Neural cell (in vitro differentiated cells): ENCODE results near the gene FGF2. TPM values are rescaled to one million over a fixed set of nuclear protein-coding genes. Genes with fewer than 3 reads are reported as not detected.

Source experiments
- H2AFZ ChIP-seq: fragments of 200-600, 300-800 bp; sonication (generic), shearing (Covaris generic); 2 replicates; pipeline ENCODE4 v1.6.0; 2014; ENCODE audit warnings: low read depth, mild to moderate bottlenecking, antibody characterized with exemption, low read length, moderate library complexity
- H3F3A ChIP-seq: fragments of 200-600 bp; shearing (Covaris generic); 2 replicates; pipeline ENCODE4 v1.6.1; 2016; ENCODE audit warnings: mild to moderate bottlenecking, moderate library complexity, mixed read lengths, antibody characterized with exemption, low read length; ENCODE audit not compliant: insufficient read depth, poor library complexity, severe bottlenecking
- H3K27ac ChIP-seq: fragments of 200-600, 300-800 bp; sonication (generic), shearing (Covaris generic); 2 replicates; pipeline ENCODE4 v1.5.1; 2014; ENCODE audit warnings: mild to moderate bottlenecking, low read length, moderate library complexity
- H3K27me3 ChIP-seq: fragments of 300-800, 200-600 bp; sonication (generic), shearing (Covaris generic); 2 replicates; pipeline ENCODE4 v1.6.0; 2014; ENCODE audit warnings: mild to moderate bottlenecking, low read depth, low read length, moderate library complexity; ENCODE audit not compliant: insufficient read depth
- H3K36me3 ChIP-seq: fragments of 300-800, 200-600 bp; sonication (generic), shearing (Covaris generic); 2 replicates; pipeline ENCODE4 v1.5.1; 2014; ENCODE audit warnings: mild to moderate bottlenecking, antibody characterized with exemption, low read length, moderate library complexity; ENCODE audit not compliant: insufficient read depth
- H3K4me2 ChIP-seq: fragments of 300-800, 200-600 bp; sonication (generic), shearing (Covaris generic); 2 replicates; pipeline ENCODE4 v1.6.0; 2014; ENCODE audit warnings: mild to moderate bottlenecking, low read length
- H3K4me3 ChIP-seq: fragments of 300-800, 200-600 bp; sonication (generic), shearing (Covaris generic); 2 replicates; pipeline ENCODE4 v1.5.1; 2014; ENCODE audit warnings: mild to moderate bottlenecking, low read length, moderate library complexity
- H3K79me2 ChIP-seq: fragments of 200-600 bp; shearing (Covaris generic); replicated peaks from 2 replicates; pipeline ENCODE4 v1.6.0; 2014; ENCODE audit warnings: mild to moderate bottlenecking, low read length, moderate library complexity; ENCODE audit not compliant: insufficient read depth
- H3K9ac ChIP-seq: fragments of 300-800, 200-600 bp; sonication (generic), shearing (Covaris generic); 2 replicates; pipeline ENCODE4 v1.6.1; 2016; ENCODE audit warnings: mild to moderate bottlenecking, low read length, mixed read lengths
- H3K9me2 ChIP-seq: fragments of 200-600 bp; shearing (Covaris generic); 2 replicates; pipeline ENCODE4 v1.6.1; 2016; ENCODE audit warnings: mild to moderate bottlenecking, low read length, mixed read lengths; ENCODE audit not compliant: insufficient read depth
- H3K9me3 ChIP-seq: fragments of 200-600, 300-800 bp; sonication (generic), shearing (Covaris generic); 2 replicates; pipeline ENCODE4 v1.6.1; 2016; ENCODE audit warnings: mild to moderate bottlenecking, mixed run types, low read length, moderate library complexity, mixed read lengths
- H4K20me1 ChIP-seq: fragments of 200-600 bp; shearing (Covaris generic); 2 replicates; pipeline ENCODE4 v1.6.1; 2016; ENCODE audit warnings: mild to moderate bottlenecking, mixed run types; ENCODE audit not compliant: insufficient read depth
- CTCF ChIP-seq: fragments of 450-650 bp; IDR thresholded peaks from 2 replicates; pipeline ENCODE4 v1.5.1; 2014; ENCODE audit warnings: antibody characterized with exemption, mild to moderate bottlenecking, moderate library complexity; ENCODE audit not compliant: poor library complexity, severe bottlenecking
- EP300 ChIP-seq: fragments of 450-650 bp; conservative IDR thresholded peaks from 2 replicates; pipeline ENCODE4 v1.6.1; 2014; ENCODE audit warnings: antibody characterized with exemption, mild to moderate bottlenecking, moderate library complexity; ENCODE audit not compliant: poor library complexity, severe bottlenecking
- EZH2 ChIP-seq: fragments of 200-600, 300-800 bp; shearing (Covaris generic), sonication (generic); IDR thresholded peaks from 2 replicates; pipeline ENCODE4 v1.6.1; 2014; ENCODE audit warnings: antibody characterized with exemption, low read length, borderline replicate concordance, mild to moderate bottlenecking; ENCODE audit not compliant: insufficient read depth, poor library complexity, severe bottlenecking
- MXI1 ChIP-seq: fragments of 450-650 bp; conservative IDR thresholded peaks from 2 replicates; pipeline ENCODE4 v1.6.1; 2014; ENCODE audit warnings: antibody characterized with exemption, mild to moderate bottlenecking; ENCODE audit not compliant: poor library complexity, severe bottlenecking
- POLR2AphosphoS5 ChIP-seq: IDR thresholded peaks from 2 replicates; pipeline ENCODE4 v1.6.1; 2012
- RAD21 ChIP-seq: fragments of 450-650 bp; conservative IDR thresholded peaks from 2 replicates; pipeline ENCODE4 v1.6.1; 2014; ENCODE audit warnings: antibody characterized with exemption, mild to moderate bottlenecking, moderate library complexity
- REST ChIP-seq: IDR thresholded peaks from 2 replicates; pipeline ENCODE4 v1.6.1; 2012; ENCODE audit warnings: borderline replicate concordance
- SMC3 ChIP-seq: fragments of 450-650 bp; conservative IDR thresholded peaks from 2 replicates; pipeline ENCODE4 v1.6.1; 2014; ENCODE audit warnings: antibody characterized with exemption, mild to moderate bottlenecking, moderate library complexity; ENCODE audit not compliant: poor library complexity
- TAF1 ChIP-seq: IDR thresholded peaks from 2 replicates; pipeline ENCODE4 v1.6.1; 2012; ENCODE audit warnings: low read depth
- polyA plus RNA-seq: library from polyadenylated mRNA; depleted of rRNA; stranded (reverse); fragments of >200 nt; gene quantifications from 2 replicates; pipeline ENCODE4 v1.2.3, GENCODE V29; 2014

Gene FGF2
- polyA plus RNA-seq, 1 donor from 2014 or later: 5.8 TPM

GRCh38 chr4:122876456-122876855 is 49.8 kb downstream of the FGF2 start:
- TF ChIP-seq TAF1 (no peak), POLR2AphosphoS5 (no peak), CTCF (no peak), SMC3 (no peak), MXI1 (no peak)
- no peak overlapping the region for H3K4me2 ChIP-seq
- H3K9me3 ChIP-seq: no peaks in the 10 kb centered on the region

GRCh38 chr4:122879001-122879400 is 52.4 kb downstream of the FGF2 start:
- H3K79me2 ChIP-seq: peaks cover 7% of the 10 kb centered on the region
- H3K9me3 ChIP-seq: no peaks in the 10 kb centered on the region
- no peak overlapping the region for H3K4me3 ChIP-seq
- TF ChIP-seq EP300 (no peak), POLR2AphosphoS5 (no peak), TAF1 (no peak), CTCF (no peak), RAD21 (no peak), REST (no peak), SMC3 (no peak), MXI1 (no peak), EZH2 (no peak)
- no peaks in the 10 kb centered on the region for H4K20me1 ChIP-seq
- H3K4me2 ChIP-seq: no peak overlapping the region
- H3F3A ChIP-seq: no peaks in the 10 kb centered on the region
- H3K27me3 ChIP-seq: no peaks in the 10 kb centered on the region
- H2AFZ ChIP-seq: no peak overlapping the region
- no peaks in the 10 kb centered on the region for H3K9me2 ChIP-seq
- no peaks in the 10 kb centered on the region for H3K36me3 ChIP-seq
- H3K9ac ChIP-seq: no peak overlapping the region
- no peak overlapping the region for H3K27ac ChIP-seq

More at GRCh38 chr4:122876456-122876855, 49.8 kb downstream of the FGF2 start:
- Histone ChIP-seq H3K27ac (no peak overlapping the region), H2AFZ (no peak overlapping the region), H3K79me2 (peaks cover 7% of the 10 kb centered on the region), H4K20me1 (no peaks in the 10 kb centered on the region), H3K4me3 (no peak overlapping the region), H3K27me3 (no peaks in the 10 kb centered on the region), H3F3A (no peaks in the 10 kb centered on the region), H3K36me3 (no peaks in the 10 kb centered on the region), H3K9me2 (no peaks in the 10 kb centered on the region), H3K9ac (no peak overlapping the region)
